HL-60 (cell line): ENCODE data around the gene SPTBN1.

Source experiments
- DNase-seq, 2 experiments: peaks; one replicate each; pipeline ENCODE4 v3.0.0-alpha.2; 2010 to 2020; ENCODE audit warnings: low read depth in 1 of 2, low spot score in 1 of 2
- H3K27ac ChIP-seq: fragments of 250-450 bp; sonication (Bioruptor Pico); replicated peaks from 2 replicates; pipeline ENCODE4 v1.5.1; 2020; ENCODE audit warnings: mild to moderate bottlenecking, moderate library complexity
- H3K27me3 ChIP-seq: fragments of 250-450 bp; sonication (Bioruptor Pico); 2 replicates; pipeline ENCODE4 v1.5.1; 2021; ENCODE audit warnings: mild to moderate bottlenecking, moderate library complexity; ENCODE audit not compliant: insufficient read depth, poor library complexity, severe bottlenecking
- H3K4me3 ChIP-seq: replicated peaks from 2 replicates; pipeline ENCODE4 v1.5.1; 2011; ENCODE audit warnings: mild to moderate bottlenecking, control low read depth, low read length; ENCODE audit not compliant: insufficient read depth
- CTCF ChIP-seq: IDR thresholded peaks from one replicate; pipeline ENCODE4 v1.5.1; 2011; ENCODE audit warnings: low read length, control low read depth, inconsistent platforms; ENCODE audit not compliant: insufficient read depth
- GABPA ChIP-seq: IDR thresholded peaks from 2 replicates; pipeline ENCODE4 v1.6.1; 2012; ENCODE audit warnings: low read depth
- POLR2AphosphoS5 ChIP-seq: IDR thresholded peaks from 2 replicates; pipeline ENCODE4 v1.6.1; 2012; ENCODE audit warnings: low read depth
- REST ChIP-seq: IDR thresholded peaks from 2 replicates; pipeline ENCODE4 v1.6.1; 2012; ENCODE audit warnings: low read depth; ENCODE audit not compliant: insufficient replicate concordance
- SPI1 ChIP-seq: IDR thresholded peaks from 2 replicates; pipeline ENCODE4 v1.6.1; 2012; ENCODE audit warnings: low read depth, mild to moderate bottlenecking, borderline replicate concordance

Gene SPTBN1

GRCh38 chr2:54570925-54571694, 115.0 kb downstream of the SPTBN1 start:
- Histone ChIP-seq H3K27ac (peak overlapping the region; percentile 68), H3K27me3 (no peaks in the 10 kb centered on the region), H3K4me3 (no peak overlapping the region)
- TF ChIP-seq CTCF (no peak), REST (no peak), POLR2AphosphoS5 (peak; percentile 86), GABPA (peak; percentile 43; the same call in 1 of the 2 replicates), SPI1 (peak; percentile 95)
- DNase-seq, result peak; percentile 68 to 98

GRCh38 chr2:54572262-54572635, 116.1 kb downstream of the SPTBN1 start:
- Histone ChIP-seq H3K27me3 (no peaks in the 10 kb centered on the region), H3K27ac (peak overlapping the region; percentile 68), H3K4me3 (no peak overlapping the region)
- DNase-seq, result no peak
- TF ChIP-seq GABPA, result no peak
- no peak for TF ChIP-seq SPI1
- no peak for TF ChIP-seq CTCF
- no peak for TF ChIP-seq REST
- no peak for TF ChIP-seq POLR2AphosphoS5

GRCh38 chr2:54572636-54573536, 116.8 kb downstream of the SPTBN1 start:
- peak overlapping the region; percentile 68 for H3K27ac ChIP-seq
- H3K4me3 ChIP-seq, result no peak overlapping the region
- no peaks in the 10 kb centered on the region for H3K27me3 ChIP-seq
- no peak for TF ChIP-seq GABPA
- no peak for TF ChIP-seq SPI1
- TF ChIP-seq POLR2AphosphoS5, result no peak
- TF ChIP-seq CTCF, result no peak
- no peak for TF ChIP-seq REST
- DNase-seq, result no peak
